Stimulated activated CD4-positive, alpha-beta T cell treated with anti-CD3 and anti-CD28 coated beads, Interleukin-15, amount 100 ng/mL, for 48 hours (primary cell): ENCODE measurements around the gene UMAD1.

Experiments
- DNase-seq, 2 donors: peaks; one replicate each; pipeline ENCODE4 v3.0.0-alpha.2; 2020; ENCODE audit warnings: low read depth in 2 of 2

Gene UMAD1

DNA sequence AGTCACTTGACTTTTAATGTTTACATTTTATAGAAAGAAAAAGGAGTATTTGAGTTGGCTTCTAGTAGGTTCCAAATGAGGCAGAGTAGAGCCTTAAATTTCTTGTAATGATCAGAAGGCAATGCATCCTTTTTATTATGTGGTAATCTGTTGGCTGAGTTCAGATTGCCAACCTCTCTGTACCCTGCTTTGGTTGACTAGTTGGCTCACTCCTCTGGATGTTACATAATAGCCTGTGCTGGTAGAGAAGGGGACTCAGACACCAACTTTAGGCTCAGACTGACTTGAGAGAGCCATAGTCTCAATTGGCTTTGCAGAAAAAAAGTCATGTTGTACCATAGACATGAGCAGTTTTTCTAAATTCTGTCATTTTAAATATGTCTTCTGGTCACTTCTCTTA is 281.3 kb downstream of the UMAD1 start:
- DNase-seq: no peak

DNA sequence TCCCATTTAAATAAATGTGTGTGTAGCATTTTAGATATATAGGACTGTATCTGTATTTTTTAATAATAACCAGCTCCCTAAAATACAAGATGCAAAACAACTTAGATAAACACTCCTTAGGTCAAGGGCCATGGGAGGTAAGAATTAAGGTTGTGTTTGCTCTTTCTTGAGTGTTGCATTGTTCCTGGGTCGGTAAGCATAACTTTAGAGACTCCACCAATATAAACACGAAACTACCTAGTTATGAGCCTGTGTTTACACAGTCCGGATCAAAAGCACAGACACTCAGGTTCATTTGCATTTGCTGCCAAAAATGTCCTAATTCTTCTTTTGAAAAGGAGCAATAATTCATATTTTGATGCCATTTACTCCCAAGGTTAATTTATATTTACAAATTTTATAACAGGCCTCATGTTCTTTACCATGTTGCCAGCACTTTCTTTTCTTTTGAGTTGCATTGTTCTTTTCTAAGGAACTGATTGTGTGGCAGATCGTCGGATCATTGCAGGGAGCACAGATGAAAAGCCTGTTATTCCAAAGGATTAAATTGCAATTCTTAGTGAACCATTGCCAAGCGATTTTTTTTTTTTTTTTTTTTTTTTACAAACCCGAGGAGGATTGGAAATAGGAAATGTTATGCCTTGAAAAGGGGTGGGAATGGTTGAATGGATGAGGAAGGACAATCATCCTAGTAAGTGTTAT is 282.3 kb downstream of the UMAD1 start:
- no peak for DNase-seq

GRCh38 chr7:7923818-7924217 is 283.3 kb downstream of the UMAD1 start:
- DNase-seq: no peak

DNA sequence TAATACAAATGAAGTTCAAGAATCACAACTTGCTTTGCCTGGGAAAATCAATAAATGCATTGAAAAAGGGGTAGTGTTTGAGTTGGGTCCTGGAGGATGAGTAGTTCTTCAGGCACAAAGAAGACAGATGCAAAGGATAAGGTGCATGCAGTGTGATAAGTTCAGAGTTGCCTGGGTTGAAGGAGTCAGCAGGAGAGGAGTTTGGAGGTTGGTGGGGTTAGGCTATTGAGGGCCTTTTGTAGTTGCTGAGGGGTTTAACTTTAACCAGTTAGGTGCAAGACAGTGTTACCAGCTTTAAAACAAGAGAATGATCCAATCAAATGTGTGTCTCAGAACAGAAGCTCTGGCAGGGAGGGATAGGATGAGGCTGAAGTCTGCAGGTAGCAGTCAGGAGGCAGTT is 283.8 kb downstream of the UMAD1 start:
- no peak for DNase-seq
